RCC 7860 (cell line): ENCODE data around the gene LPCAT2.

Experiments used
- DNase-seq: peaks from one replicate; pipeline ENCODE4 v3.0.0-alpha.2; 2015; ENCODE audit warnings: low spot score
- FAIRE-seq: peaks from 2 replicates; lab custom pipeline; 2012; peaks lifted over from hg19 to GRCh38; lab: Jason Lieb, UNC

Gene LPCAT2

GRCh38 chr16:55501549-55502322, 7.1 kb upstream of the LPCAT2 start:
- FAIRE-seq (no peak), DNase-seq (no peak)

GRCh38 chr16:55502801-55503366, 6.0 kb upstream of the LPCAT2 start:
- DNase-seq (peak; percentile 95), FAIRE-seq (peak; percentile 98)

DNA sequence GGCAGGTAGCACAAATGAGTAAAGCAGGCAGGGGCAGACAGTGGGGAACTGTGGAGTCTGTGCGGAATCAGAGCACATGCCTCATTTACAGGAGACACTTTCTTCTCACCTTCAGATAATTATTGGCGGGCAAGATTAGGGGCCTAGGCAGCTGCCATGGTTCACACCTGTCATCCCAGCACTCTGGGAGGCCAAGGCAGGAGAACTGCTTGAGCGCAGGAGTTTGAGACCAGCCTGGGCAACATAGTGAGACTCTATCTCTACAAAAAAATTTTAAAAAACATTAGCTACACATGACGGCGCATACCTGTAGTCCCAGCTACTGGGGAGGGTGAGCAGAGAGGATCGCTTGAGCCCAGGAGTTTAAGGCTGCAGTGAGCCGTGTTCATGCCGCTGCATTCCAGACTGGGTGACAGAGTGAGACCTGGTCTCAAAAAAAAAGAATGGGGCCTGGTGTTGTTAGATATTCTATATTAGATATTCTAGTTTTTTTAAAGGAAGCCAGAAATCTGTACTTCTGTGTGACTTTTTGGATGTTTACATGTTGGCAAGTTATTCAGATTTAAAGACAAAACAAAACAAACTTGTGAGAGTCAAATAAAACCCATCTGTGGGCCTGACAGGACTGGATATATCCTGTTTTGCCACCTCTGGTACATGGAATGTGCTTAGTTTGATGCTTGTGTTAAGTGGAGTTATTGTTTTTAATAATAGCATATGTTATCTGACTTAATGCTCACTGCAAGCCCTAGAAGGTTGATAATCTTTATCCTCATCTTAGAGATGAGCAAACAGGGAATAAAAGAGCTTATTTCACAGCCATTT, 4.9 kb upstream of the LPCAT2 start:
- DNase-seq (no peak), FAIRE-seq (no peak)

DNA sequence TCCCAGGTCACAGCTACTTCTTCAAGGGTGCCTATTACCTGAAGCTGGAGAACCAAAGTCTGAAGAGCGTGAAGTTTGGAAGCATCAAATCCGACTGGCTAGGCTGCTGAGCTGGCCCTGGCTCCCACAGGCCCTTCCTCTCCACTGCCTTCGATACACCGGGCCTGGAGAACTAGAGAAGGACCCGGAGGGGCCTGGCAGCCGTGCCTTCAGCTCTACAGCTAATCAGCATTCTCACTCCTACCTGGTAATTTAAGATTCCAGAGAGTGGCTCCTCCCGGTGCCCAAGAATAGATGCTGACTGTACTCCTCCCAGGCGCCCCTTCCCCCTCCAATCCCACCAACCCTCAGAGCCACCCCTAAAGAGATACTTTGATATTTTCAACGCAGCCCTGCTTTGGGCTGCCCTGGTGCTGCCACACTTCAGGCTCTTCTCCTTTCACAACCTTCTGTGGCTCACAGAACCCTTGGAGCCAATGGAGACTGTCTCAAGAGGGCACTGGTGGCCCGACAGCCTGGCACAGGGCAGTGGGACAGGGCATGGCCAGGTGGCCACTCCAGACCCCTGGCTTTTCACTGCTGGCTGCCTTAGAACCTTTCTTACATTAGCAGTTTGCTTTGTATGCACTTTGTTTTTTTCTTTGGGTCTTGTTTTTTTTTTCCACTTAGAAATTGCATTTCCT, 3.4 kb upstream of the LPCAT2 start:
- FAIRE-seq (no peak), DNase-seq (no peak)

- FAIRE-seq, result no peak
- no peak for DNase-seq
Observed at GRCh38 chr16:55506083-55506482, 2.8 kb upstream of the LPCAT2 start.

DNA sequence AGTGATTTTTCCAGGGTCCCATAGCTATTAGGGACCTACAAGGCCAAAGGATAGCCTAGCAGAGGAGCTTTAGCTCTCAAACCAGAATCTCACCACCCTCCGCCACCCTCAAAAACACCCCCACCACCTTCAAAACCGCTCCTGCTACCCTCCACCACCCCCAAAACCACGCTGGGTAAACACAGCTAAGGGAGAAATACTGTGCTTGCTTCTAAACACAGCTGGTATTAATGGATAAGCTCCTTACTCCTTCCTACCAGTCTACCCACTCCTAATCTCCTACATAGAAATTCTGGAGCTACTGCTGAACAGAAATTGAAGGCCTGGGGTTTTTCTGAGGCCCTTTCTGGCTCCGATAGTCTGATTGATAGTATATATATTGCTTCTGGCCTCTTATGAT, 2.2 kb upstream of the LPCAT2 start:
- FAIRE-seq, result no peak
- DNase-seq, result no peak

GRCh38 chr16:55508271-55508921, 476 bp upstream of the LPCAT2 start:
- FAIRE-seq, result no peak

GRCh38 chr16:55510185-55510805, 1.4 kb downstream of the LPCAT2 start:
- no peak for FAIRE-seq
- DNase-seq, result no peak

More at GRCh38 chr16:55508271-55508921, 476 bp upstream of the LPCAT2 start:
- DNase-seq, result no peak

DNA sequence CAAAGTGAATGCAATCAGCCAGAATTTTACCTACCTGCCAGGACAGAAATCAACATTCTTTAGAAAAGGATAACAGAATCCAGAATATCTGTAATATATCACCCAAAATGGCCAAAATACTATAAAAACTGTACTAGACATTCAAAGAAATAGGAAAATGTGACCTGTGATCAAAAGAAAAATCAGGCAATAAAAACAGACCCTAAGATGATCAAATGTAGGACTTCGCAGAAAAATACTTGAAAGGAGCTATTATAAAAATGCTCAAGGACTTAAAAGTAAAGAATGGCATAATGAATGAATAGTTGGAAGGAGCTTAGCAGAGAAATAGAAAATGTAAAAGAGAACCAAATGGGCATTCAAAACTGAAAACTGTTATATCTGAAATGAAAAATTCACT, 4.1 kb downstream of the LPCAT2 start:
- FAIRE-seq (no peak), DNase-seq (no peak)

DNA sequence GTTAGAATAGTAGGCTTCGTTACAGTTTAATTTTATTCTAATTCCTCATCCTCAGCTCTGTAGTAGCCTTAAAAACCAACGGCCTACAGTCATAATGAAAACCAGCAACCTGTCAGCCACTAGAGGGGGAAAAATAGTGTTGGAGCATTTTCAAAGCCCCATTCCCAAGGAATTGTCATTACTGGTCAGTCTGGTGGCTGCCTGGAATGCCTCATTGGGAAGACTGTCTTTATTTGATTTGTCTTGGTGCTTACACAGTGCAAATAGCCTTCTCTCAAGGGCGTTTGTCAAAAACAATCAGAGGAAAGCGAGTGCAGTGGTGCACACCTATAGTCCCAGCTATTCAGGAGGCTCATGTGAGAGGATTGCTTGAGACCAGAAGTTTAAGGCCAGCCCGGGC, 4.7 kb downstream of the LPCAT2 start:
- FAIRE-seq, result peak; percentile 41
- DNase-seq, result peak; percentile 31

DNA sequence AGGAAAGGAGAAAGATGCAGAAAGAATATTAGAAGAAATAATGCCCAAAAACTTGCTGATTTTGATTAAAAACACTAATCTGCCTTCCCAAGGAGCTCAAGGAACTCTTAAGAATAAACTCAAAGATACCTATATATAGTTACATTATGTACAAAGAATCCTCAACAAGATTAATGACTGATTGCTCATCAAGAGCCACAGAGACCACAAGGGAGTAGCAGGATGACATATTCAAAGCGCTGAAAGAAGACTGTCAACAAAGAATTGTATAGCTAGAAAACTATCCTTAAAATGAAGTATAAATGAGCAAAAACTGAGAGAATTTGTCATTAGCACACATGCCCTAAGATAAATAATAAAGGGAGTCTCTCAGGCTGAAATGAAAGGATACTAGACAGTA, 6.2 kb downstream of the LPCAT2 start:
- DNase-seq (peak; percentile 69), FAIRE-seq (peak; percentile 89)

- FAIRE-seq, result no peak
- DNase-seq, result no peak
Observed at GRCh38 chr16:55521792-55522191, 12.9 kb downstream of the LPCAT2 start.

- DNase-seq (no peak), FAIRE-seq (no peak)
Observed at GRCh38 chr16:55526441-55526840, 17.6 kb downstream of the LPCAT2 start.

DNA sequence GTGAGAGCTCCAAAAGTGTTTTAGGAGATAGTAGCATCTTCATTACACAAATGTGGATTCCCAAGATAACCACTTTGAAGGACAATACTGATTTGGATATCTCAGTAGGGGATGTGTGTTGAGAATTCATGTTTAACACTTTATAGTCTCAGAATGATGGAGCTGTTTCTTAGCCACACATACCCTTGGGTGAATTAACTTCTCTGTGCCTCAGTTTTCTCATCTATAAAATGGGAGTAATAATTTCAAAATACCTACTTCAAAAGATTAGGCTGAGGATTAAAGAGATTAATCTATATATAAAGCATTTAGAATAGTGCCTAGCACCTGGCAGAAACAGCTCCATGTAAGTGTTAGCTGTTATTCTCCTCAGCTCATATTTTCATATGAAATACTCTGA, 19.0 kb downstream of the LPCAT2 start:
- FAIRE-seq (no peak), DNase-seq (no peak)

- FAIRE-seq, result no peak
Observed at GRCh38 chr16:55529018-55529417, 20.1 kb downstream of the LPCAT2 start.

GRCh38 chr16:55530316-55530856, 21.5 kb downstream of the LPCAT2 start:
- FAIRE-seq (no peak), DNase-seq (no peak)

More at GRCh38 chr16:55529018-55529417, 20.1 kb downstream of the LPCAT2 start:
- DNase-seq, result no peak

DNA sequence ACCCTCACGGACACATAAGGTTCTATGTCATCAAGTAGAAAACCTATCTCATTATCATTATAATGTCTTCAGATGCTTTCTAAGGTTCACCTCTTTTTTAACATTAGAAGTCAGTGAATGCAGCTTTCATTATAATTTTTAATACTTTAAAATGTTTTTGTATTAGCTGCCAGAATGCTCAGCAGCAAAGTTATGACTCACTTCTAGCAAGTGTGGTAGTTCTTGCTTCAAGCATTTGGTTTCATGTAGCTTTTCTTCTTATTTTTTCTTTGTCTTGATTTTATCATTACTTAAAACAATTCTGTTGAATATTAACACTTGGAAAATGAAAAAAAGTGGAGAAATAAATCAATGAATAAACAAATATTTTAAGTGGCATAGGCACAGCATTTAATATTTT, 23.4 kb downstream of the LPCAT2 start:
- FAIRE-seq, result peak; percentile 20
- no peak for DNase-seq

GRCh38 chr16:55534756-55535155, 25.9 kb downstream of the LPCAT2 start:
- no peak for FAIRE-seq

DNA sequence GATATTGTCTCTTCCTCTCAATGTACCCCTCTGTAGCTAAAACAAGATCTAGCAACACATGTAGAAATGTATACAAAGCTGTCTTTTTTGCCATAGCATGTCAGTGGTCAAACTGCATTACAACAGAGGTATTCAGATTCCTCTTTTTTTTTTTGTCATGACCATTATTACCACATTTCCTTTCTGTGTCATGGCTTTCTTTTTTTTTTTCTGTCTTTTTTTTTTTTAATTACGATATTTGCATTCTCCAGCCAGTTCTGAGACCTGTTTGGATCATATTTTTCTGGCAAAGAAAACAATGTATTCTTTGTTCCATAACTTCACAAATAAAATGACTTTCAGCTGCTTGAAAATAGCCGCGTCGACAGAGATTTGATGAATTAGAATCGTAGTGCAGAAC, 30.2 kb downstream of the LPCAT2 start:
- DNase-seq, result no peak
- FAIRE-seq, result no peak

More at GRCh38 chr16:55534756-55535155, 25.9 kb downstream of the LPCAT2 start:
- no peak for DNase-seq

- FAIRE-seq (no peak), DNase-seq (no peak)
Observed at GRCh38 chr16:55539488-55539887, 30.6 kb downstream of the LPCAT2 start.
